Measurements from ENCODE around the gene COA3. TPM values are rescaled to one million over a fixed set of nuclear protein-coding genes. Genes with fewer than 3 reads are reported as not detected.

COA3 gene
- total and polyA plus RNA-seq, 2 experiments from 2014 or later: 81.2 to 138 TPM

GRCh38 chr17:42750739-42751344 is 47.7 kb downstream of the COA3 start (continued):
- TF ChIP-seq ZNF462 (CRISPR knock-in tag; IDR thresholded peaks at IDR 0.05) (no peak), STAT1 (IDR thresholded peaks at IDR 0.05; ENCODE audit: unreplicated experiment) (no peak)

- H3K27me3 Mint-ChIP-seq (ENCODE audit: insufficient read depth, low read depth, poor library complexity): peaks cover 17% of the 10 kb centered on the region
- H3K4me3 Mint-ChIP-seq: no peak overlapping the region; the same call in 2 of the 3 replicates
- Histone ChIP-seq H4K20me1 (replicated peaks; ENCODE audit: insufficient read depth) (no peaks in the 10 kb centered on the region), H3F3A (replicated peaks; ENCODE audit: low read depth) (0 out of 2 replicates have a peak, but pooled peaks cover 9% of the 10 kb centered on the region), H3K9me2 (ENCODE audit: insufficient read depth) (peaks cover 5% of the 10 kb centered on the region; the same call in 1 of the 2 replicates), H2AFZ (peak overlapping the region; percentile 85), H3K4me1 (ENCODE audit: insufficient read depth) (peaks cover 28% of the 10 kb centered on the region), H3K27ac (ENCODE audit: low read depth) (no peak overlapping the region), H3K27me3 (ENCODE audit: insufficient read depth) (peaks cover 18% of the 10 kb centered on the region), H3K4me3 (no peak overlapping the region), H3K4me2 (peak overlapping the region; percentile 61; the same call in 1 of the 2 replicates), H3K79me2 (replicated peaks; ENCODE audit: insufficient read depth) (no peaks in the 10 kb centered on the region), H3K36me3 (ENCODE audit: insufficient read depth) (no peaks in the 10 kb centered on the region)
- peaks cover 22% of the 10 kb centered on the region for H3K4me1 Mint-ChIP-seq
- TF ChIP-seq EZH2 (IDR thresholded peaks at IDR 0.05; ENCODE audit: low read depth, unreplicated experiment): no peak
- TF ChIP-seq CTCF (conservative IDR thresholded peaks at IDR 0.05; ENCODE audit: low read depth in 2 of 2): no peak
- no peak for TF ChIP-seq ETS1 (IDR thresholded peaks at IDR 0.05)
- TF ChIP-seq JUNB (IDR thresholded peaks at IDR 0.05; ENCODE audit: unreplicated experiment): no peak
- DNase-seq (ENCODE audit: low spot score): no peak
- peaks cover 11% of the 10 kb centered on the region for H3K9me3 Mint-ChIP-seq
- no peak overlapping the region for H3K27ac Mint-ChIP-seq
- peaks cover 5% of the 10 kb centered on the region; the same call in 2 of the 3 replicates for H3K36me3 Mint-ChIP-seq (ENCODE audit: low read depth)
- ATAC-seq: no peak
These were observed 49.4 kb downstream of the COA3 start for GRCh38 chr17:42748908-42749798.

Data from GM23338 (cell line).